ENCODE measurements around the gene GPRC5C. TPM values are rescaled to one million over a fixed set of nuclear protein-coding genes. Genes with fewer than 3 reads are reported as not detected.

The GPRC5C gene
- total RNA-seq, 1 donor from 2014 or later: 80.3 TPM

DNA sequence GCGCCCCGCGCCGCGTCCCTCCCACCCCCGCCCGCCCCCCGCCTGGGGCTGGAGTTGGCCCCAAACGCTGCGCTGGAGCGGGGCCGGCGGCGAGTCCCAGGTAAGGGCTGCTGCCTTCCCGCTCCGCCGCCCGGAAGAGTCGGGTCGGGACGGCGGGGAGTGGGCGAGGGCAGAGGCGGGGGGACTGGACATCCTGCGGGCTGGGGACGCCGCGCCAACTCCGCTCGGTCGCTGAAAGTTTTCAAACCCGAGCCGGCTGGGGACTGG is 469 bp downstream of the GPRC5C start:
- DNase-seq (ENCODE audit: low read depth): no peak

DNA sequence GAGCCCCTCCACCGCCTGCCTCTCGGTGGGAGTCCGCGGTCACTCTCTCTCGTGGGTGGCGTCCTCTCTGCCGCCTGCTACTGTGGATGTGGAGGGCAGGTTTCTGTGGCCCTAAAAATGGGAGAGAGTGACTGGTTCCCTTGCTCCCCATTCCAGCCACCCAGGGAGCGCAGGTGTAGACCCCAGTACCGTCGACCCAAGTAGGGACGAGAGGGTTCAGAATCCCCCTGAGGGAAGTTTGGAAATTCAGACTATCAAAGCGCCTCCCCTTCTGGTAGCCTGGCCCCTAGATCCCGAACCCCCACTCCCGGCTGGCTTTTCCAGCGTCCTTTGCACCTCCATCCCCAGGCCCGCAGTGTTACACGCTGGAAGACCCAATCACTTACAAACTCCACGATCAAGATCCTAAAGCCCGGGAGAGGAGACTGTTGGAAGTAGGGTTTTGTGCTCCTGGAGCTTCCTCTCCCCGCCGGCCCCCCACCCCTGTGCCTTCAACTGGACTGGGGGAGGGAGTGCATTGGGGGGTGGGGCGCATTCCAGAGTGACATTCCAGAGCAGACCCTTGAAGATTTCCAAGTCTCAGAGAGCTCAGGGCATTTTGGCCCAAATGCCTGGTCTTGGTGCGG is 991 bp downstream of the GPRC5C start:
- DNase-seq (ENCODE audit: low read depth): no peak
- peak overlapping the region; percentile 83 for H3K4me3 ChIP-seq (ENCODE audit: low read depth, low read length)
- TF ChIP-seq, protein P1, sequence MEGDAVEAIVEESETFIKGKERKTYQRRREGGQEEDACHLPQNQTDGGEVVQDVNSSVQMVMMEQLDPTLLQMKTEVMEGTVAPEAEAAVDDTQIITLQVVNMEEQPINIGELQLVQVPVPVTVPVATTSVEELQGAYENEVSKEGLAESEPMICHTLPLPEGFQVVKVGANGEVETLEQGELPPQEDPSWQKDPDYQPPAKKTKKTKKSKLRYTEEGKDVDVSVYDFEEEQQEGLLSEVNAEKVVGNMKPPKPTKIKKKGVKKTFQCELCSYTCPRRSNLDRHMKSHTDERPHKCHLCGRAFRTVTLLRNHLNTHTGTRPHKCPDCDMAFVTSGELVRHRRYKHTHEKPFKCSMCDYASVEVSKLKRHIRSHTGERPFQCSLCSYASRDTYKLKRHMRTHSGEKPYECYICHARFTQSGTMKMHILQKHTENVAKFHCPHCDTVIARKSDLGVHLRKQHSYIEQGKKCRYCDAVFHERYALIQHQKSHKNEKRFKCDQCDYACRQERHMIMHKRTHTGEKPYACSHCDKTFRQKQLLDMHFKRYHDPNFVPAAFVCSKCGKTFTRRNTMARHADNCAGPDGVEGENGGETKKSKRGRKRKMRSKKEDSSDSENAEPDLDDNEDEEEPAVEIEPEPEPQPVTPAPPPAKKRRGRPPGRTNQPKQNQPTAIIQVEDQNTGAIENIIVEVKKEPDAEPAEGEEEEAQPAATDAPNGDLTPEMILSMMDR (IDR thresholded peaks at IDR 0.05; ENCODE audit: insufficient read depth, low read length, poor library complexity, severe bottlenecking): no peak
- H3K36me3 ChIP-seq (ENCODE audit: control insufficient read depth, insufficient read depth, low read length): no peaks in the 10 kb centered on the region
- no peaks in the 10 kb centered on the region for H3K27me3 ChIP-seq (ENCODE audit: control insufficient read depth, insufficient read depth, low read length)

More for the DNA sequence above, 469 bp downstream of the GPRC5C start:
- H3K36me3 ChIP-seq (ENCODE audit: control insufficient read depth, insufficient read depth, low read length): no peaks in the 10 kb centered on the region
- H3K27me3 ChIP-seq (ENCODE audit: control insufficient read depth, insufficient read depth, low read length): no peaks in the 10 kb centered on the region
- H3K4me3 ChIP-seq (ENCODE audit: low read depth, low read length): peak overlapping the region; percentile 83
- TF ChIP-seq, protein P1 (IDR thresholded peaks at IDR 0.05; ENCODE audit: insufficient read depth, low read length, poor library complexity, severe bottlenecking): no peak

DNA sequence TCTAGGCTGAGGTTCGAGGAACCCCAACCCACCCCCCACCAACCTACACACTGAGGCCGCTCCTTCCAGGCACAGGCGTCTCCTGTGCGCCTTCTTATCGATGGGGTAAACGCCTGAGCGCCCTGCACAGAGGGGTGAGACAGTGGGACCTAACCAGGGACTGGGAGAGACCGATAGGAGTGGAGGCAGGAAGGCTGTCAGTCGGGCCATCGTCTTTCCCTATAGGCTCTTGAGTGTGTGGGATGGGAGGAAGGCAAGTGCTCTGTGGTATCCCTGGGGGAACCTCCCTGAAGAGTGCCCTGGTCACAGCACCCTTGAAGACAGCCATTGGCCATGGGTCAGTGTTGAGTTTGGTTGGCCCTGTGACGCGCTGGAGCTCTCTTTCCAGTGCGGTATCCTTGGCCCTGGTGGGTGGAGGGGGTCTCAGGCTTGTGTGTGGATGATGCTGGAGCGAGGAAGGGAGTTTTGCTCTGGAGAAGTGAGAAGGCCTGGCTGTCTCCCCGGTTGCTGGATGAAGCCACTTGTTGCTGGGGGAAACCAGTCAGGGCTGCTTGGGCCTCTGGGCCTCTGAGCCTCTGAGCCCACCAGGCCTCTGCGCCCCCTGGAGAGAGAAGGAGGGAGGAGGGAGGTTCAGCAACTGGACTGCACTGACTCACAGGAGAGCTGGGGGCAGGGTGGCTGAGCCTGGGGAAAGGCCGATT is 1.7 kb downstream of the GPRC5C start:
- Histone ChIP-seq H3K4me3 (ENCODE audit: low read depth, low read length) (peak overlapping the region; percentile 83), H3K36me3 (ENCODE audit: control insufficient read depth, insufficient read depth, low read length) (no peaks in the 10 kb centered on the region), H3K27me3 (ENCODE audit: control insufficient read depth, insufficient read depth, low read length) (no peaks in the 10 kb centered on the region)
- DNase-seq (ENCODE audit: low read depth): no peak
- TF ChIP-seq, protein P1 (IDR thresholded peaks at IDR 0.05; ENCODE audit: insufficient read depth, low read length, poor library complexity, severe bottlenecking): peak; percentile 51

DNA sequence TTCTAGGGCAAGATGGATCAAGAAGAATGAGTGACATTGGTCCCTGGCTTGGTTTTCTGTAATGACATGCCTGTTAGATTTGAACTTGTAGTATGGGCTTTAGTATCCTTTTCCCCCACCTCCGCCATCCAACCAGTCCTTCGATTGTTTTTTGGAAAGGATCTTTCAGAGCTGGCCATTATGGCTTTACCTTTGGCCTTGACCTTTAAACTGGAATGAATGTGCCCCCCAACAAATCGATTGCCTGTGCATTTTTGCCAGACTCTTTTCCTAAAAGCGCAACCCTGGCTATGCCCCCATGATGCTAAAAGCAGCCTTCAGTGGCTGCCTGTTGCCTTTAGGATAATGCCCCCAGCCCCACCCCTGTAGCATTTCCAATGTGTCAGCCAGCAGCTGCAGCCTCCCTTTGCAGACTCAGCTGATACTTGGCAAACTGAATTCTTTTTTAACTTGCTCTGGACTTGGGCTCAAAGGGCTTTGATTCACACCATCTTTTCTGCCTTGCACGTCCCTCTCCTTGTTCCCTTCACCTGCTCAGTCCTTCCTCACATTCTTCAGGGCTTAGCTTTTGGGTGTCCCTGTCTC is 4.0 kb downstream of the GPRC5C start:
- TF ChIP-seq, protein P1 (IDR thresholded peaks at IDR 0.05; ENCODE audit: insufficient read depth, low read length, poor library complexity, severe bottlenecking): no peak
- Histone ChIP-seq H3K4me3 (ENCODE audit: low read depth, low read length) (no peak overlapping the region), H3K36me3 (ENCODE audit: control insufficient read depth, insufficient read depth, low read length) (peaks cover 4% of the 10 kb centered on the region), H3K27me3 (ENCODE audit: control insufficient read depth, insufficient read depth, low read length) (no peaks in the 10 kb centered on the region)
- no peak for DNase-seq (ENCODE audit: low read depth)

DNA sequence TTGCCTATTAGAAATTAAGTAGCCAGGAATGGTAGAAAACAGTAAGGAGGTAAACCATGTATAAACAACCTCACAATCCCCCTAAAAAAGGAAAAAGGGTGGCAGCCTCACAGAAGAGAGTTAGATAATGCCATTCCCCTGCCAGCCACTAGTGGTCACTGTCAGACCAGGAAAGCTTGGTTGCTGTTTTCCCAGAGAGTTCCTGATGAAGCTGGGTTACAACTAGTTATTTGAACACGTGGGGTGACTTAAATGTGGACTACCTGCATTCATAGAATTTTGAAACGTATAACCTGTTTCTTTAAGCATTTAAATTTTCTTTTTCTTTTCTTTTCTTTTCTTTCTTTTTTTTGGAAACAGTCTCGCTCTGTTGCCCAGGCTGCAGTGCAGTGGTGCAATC is 5.8 kb downstream of the GPRC5C start:
- H3K4me3 ChIP-seq (ENCODE audit: low read depth, low read length): no peak overlapping the region
- peaks cover 4% of the 10 kb centered on the region for H3K36me3 ChIP-seq (ENCODE audit: control insufficient read depth, insufficient read depth, low read length)
- H3K27me3 ChIP-seq (ENCODE audit: control insufficient read depth, insufficient read depth, low read length): no peaks in the 10 kb centered on the region
- DNase-seq (ENCODE audit: low read depth): no peak
- TF ChIP-seq, protein P1 (IDR thresholded peaks at IDR 0.05; ENCODE audit: insufficient read depth, low read length, poor library complexity, severe bottlenecking): peak; percentile 71
